Measurements from ENCODE around the gene SMAD1.

The SMAD1 gene

GRCh38 chr4:145481164-145481941, at the start of gene SMAD1:
SMAD1 (plus strand) TSS chr4:145481853; CDS start chr4:145514614, 32,761 bp downstream.
- no peak for TF ChIP-seq CTCF (IDR thresholded peaks at IDR 0.05; ENCODE audit: unreplicated experiment in 3 of 3)
- H3K9me3 Mint-ChIP-seq: no peaks in the 10 kb centered on the region
- H3K27ac Mint-ChIP-seq: peak within 1 kb of the TSS in 2 of 3 experiments; percentile 90 to 94
- H3K4me3 Mint-ChIP-seq: peak within 1 kb of the TSS; percentile 87 to 93 (median 89)
- peaks cover 5% of the 10 kb centered on the region for H3K36me3 Mint-ChIP-seq (ENCODE audit: low read depth)
- H3K4me1 Mint-ChIP-seq: peaks cover 13% of the 10 kb centered on the region
- H3K27me3 Mint-ChIP-seq (ENCODE audit: low read depth): no peaks in the 10 kb centered on the region

- Mint-ChIP-seq H3K36me3 (ENCODE audit: low read depth) (no peaks in the 10 kb centered on the region), H3K4me3 (no peak overlapping the region), H3K27ac (no peak overlapping the region), H3K4me1 (peaks cover 7% of the 10 kb centered on the region), H3K27me3 (ENCODE audit: low read depth) (no peaks in the 10 kb centered on the region), H3K9me3 (peaks cover 22% of the 10 kb centered on the region)
- TF ChIP-seq CTCF (IDR thresholded peaks at IDR 0.05; ENCODE audit: unreplicated experiment in 3 of 3): no peak
Observed at GRCh38 chr4:145433684-145434083, 48.0 kb upstream of the SMAD1 start.

GRCh38 chr4:145435646-145436045, 46.0 kb upstream of the SMAD1 start:
- H3K4me3 Mint-ChIP-seq: no peak overlapping the region
- TF ChIP-seq CTCF (IDR thresholded peaks at IDR 0.05; ENCODE audit: unreplicated experiment in 3 of 3): no peak
- no peaks in the 10 kb centered on the region for H3K36me3 Mint-ChIP-seq (ENCODE audit: low read depth)
- no peak overlapping the region for H3K27ac Mint-ChIP-seq
- H3K9me3 Mint-ChIP-seq: peaks cover 22% of the 10 kb centered on the region
- peaks cover 7% of the 10 kb centered on the region for H3K4me1 Mint-ChIP-seq
- H3K27me3 Mint-ChIP-seq (ENCODE audit: low read depth): no peaks in the 10 kb centered on the region

GRCh38 chr4:145436114-145436513, 45.5 kb upstream of the SMAD1 start:
- H3K9me3 Mint-ChIP-seq: peaks cover 22% of the 10 kb centered on the region
- no peak overlapping the region for H3K27ac Mint-ChIP-seq
- TF ChIP-seq CTCF (IDR thresholded peaks at IDR 0.05; ENCODE audit: unreplicated experiment in 3 of 3): no peak
- no peak overlapping the region for H3K4me3 Mint-ChIP-seq
- H3K4me1 Mint-ChIP-seq: peaks cover 7% of the 10 kb centered on the region
- H3K27me3 Mint-ChIP-seq (ENCODE audit: low read depth): no peaks in the 10 kb centered on the region
- no peaks in the 10 kb centered on the region for H3K36me3 Mint-ChIP-seq (ENCODE audit: low read depth)

- no peak overlapping the region for H3K27ac Mint-ChIP-seq
- H3K27me3 Mint-ChIP-seq (ENCODE audit: low read depth): no peaks in the 10 kb centered on the region
- H3K36me3 Mint-ChIP-seq (ENCODE audit: low read depth): no peaks in the 10 kb centered on the region
- no peak overlapping the region for H3K4me3 Mint-ChIP-seq
- TF ChIP-seq CTCF (IDR thresholded peaks at IDR 0.05; ENCODE audit: unreplicated experiment in 3 of 3): no peak
- H3K4me1 Mint-ChIP-seq: peaks cover 7% of the 10 kb centered on the region
- peaks cover 22% of the 10 kb centered on the region for H3K9me3 Mint-ChIP-seq
Observed at GRCh38 chr4:145436796-145437195, 44.9 kb upstream of the SMAD1 start.

- H3K27me3 Mint-ChIP-seq (ENCODE audit: low read depth): no peaks in the 10 kb centered on the region
- H3K4me1 Mint-ChIP-seq: peaks cover 7% of the 10 kb centered on the region
- H3K4me3 Mint-ChIP-seq: no peak overlapping the region
- H3K27ac Mint-ChIP-seq: no peak overlapping the region
- H3K9me3 Mint-ChIP-seq: peaks cover 22% of the 10 kb centered on the region
- no peaks in the 10 kb centered on the region for H3K36me3 Mint-ChIP-seq (ENCODE audit: low read depth)
- TF ChIP-seq CTCF (IDR thresholded peaks at IDR 0.05; ENCODE audit: unreplicated experiment in 3 of 3): no peak
Observed at GRCh38 chr4:145437466-145437865, 44.2 kb upstream of the SMAD1 start.
